Activated naive CD4-positive, alpha-beta T cell treated with anti-CD3 and anti-CD28 coated beads, Interleukin-2, amount 50 U/mL, for 16 hours (primary cell): ENCODE data around the gene GPC3.

Experiments
- DNase-seq: peaks from one replicate; pipeline ENCODE4 v3.0.0-alpha.2; 2020

The GPC3 gene

GRCh38 chrX:133674726-133675470 lies 310.5 kb downstream of the GPC3 start:
- no peak for DNase-seq

- no peak for DNase-seq
These were observed 315.0 kb downstream of the GPC3 start for GRCh38 chrX:133670383-133670782.

GRCh38 chrX:133669214-133669613 lies 316.2 kb downstream of the GPC3 start:
- no peak for DNase-seq

- no peak for DNase-seq
These were observed 317.0 kb downstream of the GPC3 start for GRCh38 chrX:133668225-133668931.

- no peak for DNase-seq
These were observed 319.1 kb downstream of the GPC3 start for GRCh38 chrX:133666256-133666655.

GRCh38 chrX:133661962-133662839 lies 323.2 kb downstream of the GPC3 start:
- DNase-seq = no peak

- DNase-seq = no peak
These were observed 325.1 kb downstream of the GPC3 start for GRCh38 chrX:133660281-133660680.

- no peak for DNase-seq
These were observed 327.0 kb downstream of the GPC3 start for GRCh38 chrX:133658293-133658911.

- DNase-seq = no peak
These were observed 329.8 kb downstream of the GPC3 start for GRCh38 chrX:133655275-133656265.

- DNase-seq = no peak
These were observed 330.6 kb downstream of the GPC3 start for GRCh38 chrX:133654811-133655210.

- no peak for DNase-seq
These were observed 332.0 kb downstream of the GPC3 start for GRCh38 chrX:133653358-133653757.

GRCh38 chrX:133652185-133652584 lies 333.2 kb downstream of the GPC3 start:
- no peak for DNase-seq

- no peak for DNase-seq
These were observed 335.2 kb downstream of the GPC3 start for GRCh38 chrX:133650239-133650638.

GRCh38 chrX:133649651-133650050 lies 335.7 kb downstream of the GPC3 start:
- no peak for DNase-seq

- DNase-seq = no peak
These were observed 336.8 kb downstream of the GPC3 start for GRCh38 chrX:133648594-133648993.

- no peak for DNase-seq
These were observed 338.7 kb downstream of the GPC3 start for GRCh38 chrX:133646719-133647116.

- no peak for DNase-seq
These were observed 339.2 kb downstream of the GPC3 start for GRCh38 chrX:133645977-133646718.

- no peak for DNase-seq
These were observed 340.1 kb downstream of the GPC3 start for GRCh38 chrX:133645256-133645655.

GRCh38 chrX:133640161-133641015 lies 345.0 kb downstream of the GPC3 start:
- DNase-seq = no peak

- DNase-seq = no peak
These were observed 345.7 kb downstream of the GPC3 start for GRCh38 chrX:133639726-133640125.
